GM19193 (cell line): ENCODE results near the gene EEF2.

Experiments
- POLR2A ChIP-seq: IDR thresholded peaks from 4 replicates; pipeline ENCODE4 v1.6.1; 2011; ENCODE audit not compliant: insufficient read depth, insufficient read length; ENCODE audit errors: extremely low read depth

EEF2 gene

GRCh38 chr19:3980353-3981251, 4.7 kb downstream of the EEF2 start:
- TF ChIP-seq POLR2A, result no peak

- peak; percentile 31 for TF ChIP-seq POLR2A
Observed at GRCh38 chr19:3979674-3980352, 5.5 kb downstream of the EEF2 start.

GRCh38 chr19:3979289-3979673, 6.0 kb downstream of the EEF2 start:
- no peak for TF ChIP-seq POLR2A

GRCh38 chr19:3978145-3978544, 7.1 kb downstream of the EEF2 start:
- TF ChIP-seq POLR2A, result no peak

GRCh38 chr19:3977242-3978143, 7.8 kb downstream of the EEF2 start:
- no peak for TF ChIP-seq POLR2A

GRCh38 chr19:3976495-3977241, 8.6 kb downstream of the EEF2 start:
- TF ChIP-seq POLR2A, result no peak

- peak; percentile 21 for TF ChIP-seq POLR2A
Observed at GRCh38 chr19:3975637-3976087, 9.6 kb downstream of the EEF2 start.

- TF ChIP-seq POLR2A, result no peak
Observed at GRCh38 chr19:3975144-3975543, 10.1 kb downstream of the EEF2 start.

GRCh38 chr19:3970808-3971598, 14.3 kb downstream of the EEF2 start, which contains the start of gene DAPK3:
DAPK3 (minus strand) TSS chr19:3971099; CDS start chr19:3969735, 1,364 bp downstream.
- peak; percentile 73 for TF ChIP-seq POLR2A

GRCh38 chr19:3970313-3970807, 14.9 kb downstream of the EEF2 start:
- no peak for TF ChIP-seq POLR2A

- no peak for TF ChIP-seq POLR2A
Observed at GRCh38 chr19:3969435-3970312, 15.6 kb downstream of the EEF2 start.

GRCh38 chr19:3968556-3969434, 16.5 kb downstream of the EEF2 start:
- TF ChIP-seq POLR2A, result no peak
